PC-9 (cell line): ENCODE measurements around the gene SLC66A3. TPM values are rescaled to one million over a fixed set of nuclear protein-coding genes. Genes with fewer than 3 reads are reported as not detected.

ENCODE experiments used
- BruUV-seq: library from RNA; stranded (reverse); fragments of 400-500 nt; replicated peaks from 2 replicates; lab custom pipeline; 2021; lab: Mats Ljungman, UMichigan
- CTCF ChIA-PET: fragments of 300-600 bp; sonication (Branson Sonifier 250); formaldehyde crosslinking; loops from one replicate; lab custom pipeline; 2022; ENCODE audit warnings: antibody characterized with exemption; lab: Charles Lee
- POLR2A ChIA-PET: fragments of 300-600 bp; sonication (Branson Sonifier 250); formaldehyde crosslinking; loops from one replicate; lab custom pipeline; 2022; ENCODE audit warnings: antibody characterized with exemption; ENCODE audit not compliant: unreplicated experiment; lab: Charles Lee
- DNase-seq, 2 experiments: peaks; one replicate each; pipeline versions ENCODE4 v3.0.0 to v3.0.0-alpha.2; 2015 to 2022; ENCODE audit warnings: mixed read lengths in 1 of 2
- H2AFZ ChIP-seq: fragments of 200-600 bp; sonication (generic); 2 replicates; pipeline ENCODE4 v1.8.1; 2017; ENCODE audit warnings: antibody characterized with exemption
- H3F3A ChIP-seq: fragments of 200-600 bp; sonication (generic); 2 replicates; pipeline ENCODE4 v1.8.1; 2017; ENCODE audit warnings: antibody characterized with exemption, mild to moderate bottlenecking, low read depth; ENCODE audit not compliant: insufficient read depth
- H3K27ac ChIP-seq: fragments of 200-600 bp; sonication (generic); 2 replicates; pipeline ENCODE4 v1.6.1; 2016; ENCODE audit warnings: mixed run types
- H3K27me3 ChIP-seq: fragments of 200-600 bp; sonication (generic); 2 replicates; pipeline ENCODE4 v1.6.1; 2016; ENCODE audit warnings: low read depth, mixed run types; ENCODE audit not compliant: insufficient read depth
- H3K36me3 ChIP-seq: fragments of 200-600 bp; sonication (generic); 2 replicates; pipeline ENCODE4 v1.6.1; 2016; ENCODE audit warnings: low read depth, mixed run types
- H3K4me1 ChIP-seq: fragments of 200-600 bp; sonication (generic); replicated peaks from 2 replicates; pipeline ENCODE4 v1.6.1; 2016; ENCODE audit warnings: mixed run types; ENCODE audit not compliant: insufficient read depth
- H3K4me2 ChIP-seq: fragments of 200-600 bp; sonication (generic); 2 replicates; pipeline ENCODE4 v1.6.1; 2017; ENCODE audit warnings: mixed run types
- H3K4me3 ChIP-seq: fragments of 200-600 bp; sonication (generic); 2 replicates; pipeline ENCODE4 v1.6.1; 2016; ENCODE audit warnings: mixed run types
- H3K79me2 ChIP-seq: fragments of 200-600 bp; sonication (generic); 2 replicates; pipeline ENCODE4 v1.6.1; 2017; ENCODE audit warnings: low read depth, mixed run types
- H3K9me2 ChIP-seq: fragments of 200-600 bp; sonication (generic); 2 replicates; pipeline ENCODE4 v1.8.1; 2017; ENCODE audit warnings: mild to moderate bottlenecking; ENCODE audit not compliant: insufficient read depth
- H3K9me3 ChIP-seq: fragments of 200-600 bp; sonication (generic); 2 replicates; pipeline ENCODE4 v1.8.1; 2016; ENCODE audit warnings: low read depth; ENCODE audit not compliant: insufficient read depth
- H4K20me1 ChIP-seq: fragments of 200-600 bp; sonication (generic); 2 replicates; pipeline ENCODE4 v1.8.1; 2017; ENCODE audit not compliant: insufficient read depth
- EZH2 ChIP-seq: fragments of 200-600 bp; sonication (generic); IDR thresholded peaks from 2 replicates; pipeline ENCODE4 v1.8.0; 2017; ENCODE audit warnings: antibody characterized with exemption, low read depth
- intact Hi-C: fragments of 100-400 bp; cut with micrococcal nuclease; formaldehyde crosslinking; loops from one replicate; pipeline ENCODE4 v1.10.0; 2022; ENCODE audit not compliant: unreplicated experiment
- total RNA-seq: library from RNA; stranded (reverse); gene quantifications from 2 replicates; pipeline ENCODE4 v1.2.3, GENCODE V29; 2021
- TF ChIP-seq, protein P1 (sequence below): fragments of 200-600 bp; sonication (generic); conservative IDR thresholded peaks from 2 replicates; pipeline ENCODE4 v1.6.1; 2017; ENCODE audit warnings: mixed run types, antibody characterized with exemption, mild to moderate bottlenecking, moderate library complexity

Gene SLC66A3
- total RNA-seq, 1 experiment from 2014 or later, result 11.9 TPM

DNA sequence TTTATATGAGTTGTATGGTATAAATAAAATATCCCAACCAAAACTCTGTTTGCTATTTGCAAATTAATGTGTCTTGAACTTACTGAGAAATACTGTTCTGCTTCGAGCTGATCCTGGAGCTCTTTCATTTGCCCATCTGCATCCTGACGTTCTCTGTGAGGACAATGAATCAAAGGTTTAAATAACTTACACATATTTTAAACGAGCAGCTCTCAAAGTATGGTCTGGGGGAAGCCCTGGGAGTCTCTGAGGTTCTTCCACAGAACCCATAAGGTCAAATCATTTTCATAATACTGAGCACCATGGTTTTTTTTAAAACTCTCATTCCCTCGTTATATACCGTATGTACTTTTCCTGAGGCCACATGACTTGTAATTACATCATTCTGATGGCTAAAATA is 46.7 kb downstream of the SLC66A3 start:
- Histone ChIP-seq H3K9me2 (no peaks in the 10 kb centered on the region), H3K36me3 (peaks cover 33% of the 10 kb centered on the region), H3K79me2 (no peaks in the 10 kb centered on the region), H3K27ac (no peak overlapping the region), H4K20me1 (no peaks in the 10 kb centered on the region), H3F3A (peaks cover 34% of the 10 kb centered on the region), H3K27me3 (no peaks in the 10 kb centered on the region), H3K4me2 (no peak overlapping the region), H3K9me3 (no peaks in the 10 kb centered on the region), H3K4me1 (peaks cover 33% of the 10 kb centered on the region), H2AFZ (no peak overlapping the region), H3K4me3 (no peak overlapping the region)
- BruUV-seq, result no TSS peak
- DNase-seq, result no peak
- TF ChIP-seq, protein P1, sequence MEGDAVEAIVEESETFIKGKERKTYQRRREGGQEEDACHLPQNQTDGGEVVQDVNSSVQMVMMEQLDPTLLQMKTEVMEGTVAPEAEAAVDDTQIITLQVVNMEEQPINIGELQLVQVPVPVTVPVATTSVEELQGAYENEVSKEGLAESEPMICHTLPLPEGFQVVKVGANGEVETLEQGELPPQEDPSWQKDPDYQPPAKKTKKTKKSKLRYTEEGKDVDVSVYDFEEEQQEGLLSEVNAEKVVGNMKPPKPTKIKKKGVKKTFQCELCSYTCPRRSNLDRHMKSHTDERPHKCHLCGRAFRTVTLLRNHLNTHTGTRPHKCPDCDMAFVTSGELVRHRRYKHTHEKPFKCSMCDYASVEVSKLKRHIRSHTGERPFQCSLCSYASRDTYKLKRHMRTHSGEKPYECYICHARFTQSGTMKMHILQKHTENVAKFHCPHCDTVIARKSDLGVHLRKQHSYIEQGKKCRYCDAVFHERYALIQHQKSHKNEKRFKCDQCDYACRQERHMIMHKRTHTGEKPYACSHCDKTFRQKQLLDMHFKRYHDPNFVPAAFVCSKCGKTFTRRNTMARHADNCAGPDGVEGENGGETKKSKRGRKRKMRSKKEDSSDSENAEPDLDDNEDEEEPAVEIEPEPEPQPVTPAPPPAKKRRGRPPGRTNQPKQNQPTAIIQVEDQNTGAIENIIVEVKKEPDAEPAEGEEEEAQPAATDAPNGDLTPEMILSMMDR, result no peak
- TF ChIP-seq EZH2, result no peak
- intact Hi-C loops, result no loop called here
- ChIA-PET CTCF (no interaction called here), POLR2A (no interaction called here)

DNA sequence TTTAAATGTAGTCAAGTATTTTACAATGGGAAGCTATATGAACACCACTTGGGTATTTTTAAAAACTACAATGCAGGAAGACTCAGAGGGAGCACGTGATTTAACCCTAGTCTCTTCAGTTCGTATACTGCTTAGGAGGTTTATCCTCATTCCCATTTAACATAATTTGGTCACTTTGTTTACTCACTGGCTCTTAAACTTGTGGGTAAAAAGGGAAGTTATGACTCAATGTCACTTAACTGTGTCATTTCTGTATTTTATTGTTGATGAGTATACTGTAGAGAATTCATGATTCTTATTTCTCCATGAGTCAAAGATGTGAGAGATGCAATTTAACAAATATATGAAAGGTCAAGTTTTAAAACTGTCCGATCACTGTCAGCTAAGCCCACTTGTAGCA is 48.2 kb downstream of the SLC66A3 start:
- no TSS peak for BruUV-seq
- Histone ChIP-seq H3K27me3 (no peaks in the 10 kb centered on the region), H3K9me3 (no peaks in the 10 kb centered on the region), H3K4me3 (no peak overlapping the region), H3K36me3 (peaks cover 32% of the 10 kb centered on the region), H4K20me1 (no peaks in the 10 kb centered on the region), H3K4me2 (peak overlapping the region; percentile 24), H2AFZ (no peak overlapping the region), H3K4me1 (peaks cover 33% of the 10 kb centered on the region), H3K27ac (peak overlapping the region; percentile 79), H3K79me2 (no peaks in the 10 kb centered on the region), H3F3A (peaks cover 30% of the 10 kb centered on the region), H3K9me2 (no peaks in the 10 kb centered on the region)
- TF ChIP-seq, protein P1, result no peak
- TF ChIP-seq EZH2, result no peak
- intact Hi-C loops, result no loop called here
- ChIA-PET POLR2A (interaction anchor here (0.6 kb wide), 1 partner anchor 257 kb away, joined by 5 read pairs; no protein-coding TSS in a partner anchor), CTCF (no interaction called here)
- peak in 1 of 2 experiments; percentile 95 for DNase-seq

DNA sequence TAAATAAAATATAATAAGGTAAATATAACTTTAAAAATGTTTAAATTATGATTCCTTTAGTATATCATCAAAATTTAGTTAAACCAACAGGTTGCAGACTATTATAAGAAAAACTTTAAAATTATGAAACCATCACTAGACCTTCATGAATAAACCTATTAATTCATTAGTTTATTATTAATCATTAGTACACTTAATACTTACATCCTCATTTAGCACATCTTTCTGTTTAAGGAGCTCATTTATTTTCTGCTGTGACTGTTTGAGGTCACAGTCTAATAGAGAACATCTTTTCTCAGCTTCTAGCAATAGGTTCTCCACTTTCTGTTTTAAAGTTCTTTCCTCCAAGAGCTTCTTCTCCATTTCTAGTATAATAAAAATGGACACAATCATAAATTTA is 52.8 kb downstream of the SLC66A3 start:
- ChIA-PET POLR2A (no interaction called here), CTCF (no interaction called here)
- Histone ChIP-seq H3K9me2 (no peaks in the 10 kb centered on the region), H3K27ac (no peak overlapping the region), H3K9me3 (no peaks in the 10 kb centered on the region), H3K4me2 (no peak overlapping the region), H3K27me3 (no peaks in the 10 kb centered on the region), H3K4me3 (no peak overlapping the region), H3K79me2 (no peaks in the 10 kb centered on the region), H3F3A (peaks cover 24% of the 10 kb centered on the region), H3K4me1 (peaks cover 28% of the 10 kb centered on the region), H4K20me1 (no peaks in the 10 kb centered on the region; the same call in 1 of the 2 replicates), H3K36me3 (peaks cover 11% of the 10 kb centered on the region; the same call in 1 of the 2 replicates), H2AFZ (no peak overlapping the region)
- no TSS peak for BruUV-seq
- intact Hi-C loops, result no loop called here
- DNase-seq, result no peak
- TF ChIP-seq EZH2, result no peak
- TF ChIP-seq, protein P1, result no peak
